OCI-LY3 (cell line): ENCODE measurements around the gene TOX3.

Experiments used
- H2AFZ ChIP-seq: fragments of 200-600, 300-600 bp; shearing (Covaris generic); 2 replicates; pipeline ENCODE4 v1.6.0; 2014; ENCODE audit warnings: antibody characterized with exemption, low read depth, low read length
- H3K27ac ChIP-seq: fragments of 200-600, 300-600 bp; sonication (generic); 2 replicates; pipeline ENCODE4 v1.5.1; 2014; ENCODE audit warnings: mild to moderate bottlenecking, low read length, moderate library complexity, mixed read lengths
- H3K27me3 ChIP-seq: fragments of 200-600, 300-600 bp; sonication (generic); 2 replicates; pipeline ENCODE4 v1.6.1; 2014; ENCODE audit warnings: low read depth, low read length, mixed read lengths
- H3K36me3 ChIP-seq: fragments of 200-600, 300-600 bp; sonication (generic); replicated peaks from 2 replicates; pipeline ENCODE3; 2014; ENCODE audit warnings: low read depth, low read length, mixed read lengths
- H3K4me1 ChIP-seq: fragments of 300-600, 200-600 bp; sonication (generic); 2 replicates; pipeline ENCODE4 v1.6.1; 2014; ENCODE audit warnings: low read length, mixed read lengths
- H3K4me2 ChIP-seq: fragments of 200-600, 300-600 bp; sonication (generic); 2 replicates; pipeline ENCODE4 v1.6.1; 2014; ENCODE audit warnings: low read length, mixed read lengths
- H3K4me3 ChIP-seq: fragments of 300-600, 200-600 bp; sonication (generic); 2 replicates; pipeline ENCODE4 v1.5.1; 2014; ENCODE audit warnings: antibody characterized with exemption, mild to moderate bottlenecking, low read length, moderate library complexity
- H3K79me2 ChIP-seq: fragments of 300-600, 200-600 bp; shearing (Covaris generic); 2 replicates; pipeline ENCODE4 v1.6.1; 2014; ENCODE audit warnings: mild to moderate bottlenecking, low read length, mixed read lengths
- H3K9ac ChIP-seq: fragments of 300-600, 200-600 bp; shearing (Covaris generic); 2 replicates; pipeline ENCODE4 v1.6.0; 2014; ENCODE audit warnings: mild to moderate bottlenecking, low read length, moderate library complexity
- H3K9me3 ChIP-seq: fragments of 200-600, 300-600 bp; shearing (Covaris generic); 2 replicates; pipeline ENCODE4 v1.6.1; 2014; ENCODE audit warnings: low read length, mixed read lengths; ENCODE audit not compliant: insufficient read depth
- H4K20me1 ChIP-seq: fragments of 200-600, 300-600 bp; sonication (generic); 2 replicates; pipeline ENCODE4 v1.6.1; 2016; ENCODE audit warnings: low read length, mixed read lengths; ENCODE audit not compliant: insufficient read depth
- CTCF ChIP-seq: fragments of 200-600, 300-600 bp; sonication (generic); IDR thresholded peaks from 2 replicates; pipeline ENCODE4 v1.5.1; 2014; ENCODE audit warnings: antibody characterized with exemption, low read length, low read depth
- EZH2phosphoT487 ChIP-seq: fragments of 200-600 bp; shearing (Covaris generic); IDR thresholded peaks from 2 replicates; pipeline ENCODE4 v1.6.1; 2018; ENCODE audit warnings: antibody characterized with exemption, mixed run types, low read depth

Gene TOX3

GRCh38 chr16:52469091-52469490, 77.9 kb downstream of the TOX3 start:
- Histone ChIP-seq H3K9me3 (no peaks in the 10 kb centered on the region), H3K27ac (no peak overlapping the region), H3K27me3 (no peaks in the 10 kb centered on the region), H3K4me2 (no peak overlapping the region), H2AFZ (no peak overlapping the region), H4K20me1 (no peaks in the 10 kb centered on the region), H3K4me3 (no peak overlapping the region), H3K4me1 (no peaks in the 10 kb centered on the region), H3K36me3 (no peaks in the 10 kb centered on the region), H3K79me2 (no peaks in the 10 kb centered on the region), H3K9ac (no peak overlapping the region)
- TF ChIP-seq CTCF (no peak), EZH2phosphoT487 (no peak)

- no peak overlapping the region for H3K4me3 ChIP-seq
- no peaks in the 10 kb centered on the region for H3K9me3 ChIP-seq
- no peak overlapping the region for H2AFZ ChIP-seq
- H3K4me2 ChIP-seq = no peak overlapping the region
- no peak overlapping the region for H3K9ac ChIP-seq
- TF ChIP-seq EZH2phosphoT487 (no peak), CTCF (no peak)
- H3K79me2 ChIP-seq = no peaks in the 10 kb centered on the region
- no peaks in the 10 kb centered on the region for H4K20me1 ChIP-seq
- H3K36me3 ChIP-seq = no peaks in the 10 kb centered on the region
- H3K27me3 ChIP-seq = no peaks in the 10 kb centered on the region
- no peak overlapping the region for H3K27ac ChIP-seq
- H3K4me1 ChIP-seq = no peaks in the 10 kb centered on the region
Observed at GRCh38 chr16:52467753-52468152, 79.2 kb downstream of the TOX3 start.

GRCh38 chr16:52466994-52467393, 79.9 kb downstream of the TOX3 start:
- Histone ChIP-seq H3K79me2 (no peaks in the 10 kb centered on the region), H3K27ac (no peak overlapping the region), H4K20me1 (no peaks in the 10 kb centered on the region), H3K9me3 (no peaks in the 10 kb centered on the region), H3K9ac (no peak overlapping the region), H3K27me3 (no peaks in the 10 kb centered on the region), H3K4me3 (no peak overlapping the region), H3K36me3 (no peaks in the 10 kb centered on the region), H3K4me1 (no peaks in the 10 kb centered on the region), H3K4me2 (no peak overlapping the region), H2AFZ (no peak overlapping the region)
- TF ChIP-seq EZH2phosphoT487 (no peak), CTCF (no peak)

GRCh38 chr16:52465711-52466267, 81.2 kb downstream of the TOX3 start:
- Histone ChIP-seq H3K27ac (no peak overlapping the region), H3K36me3 (no peaks in the 10 kb centered on the region), H4K20me1 (no peaks in the 10 kb centered on the region), H3K9ac (no peak overlapping the region), H3K4me1 (no peaks in the 10 kb centered on the region), H3K4me2 (no peak overlapping the region), H3K79me2 (no peaks in the 10 kb centered on the region), H2AFZ (no peak overlapping the region), H3K27me3 (no peaks in the 10 kb centered on the region), H3K4me3 (no peak overlapping the region), H3K9me3 (no peaks in the 10 kb centered on the region)
- TF ChIP-seq CTCF (no peak), EZH2phosphoT487 (no peak)
